OCI-LY3 (cell line): Measurements from ENCODE around the gene GTPBP1.

Source experiments
- EZH2phosphoT487 ChIP-seq: fragments of 200-600 bp; shearing (Covaris generic); IDR thresholded peaks from 2 replicates; pipeline ENCODE4 v1.6.1; 2018; ENCODE audit warnings: antibody characterized with exemption, mixed run types, low read depth
- TF ChIP-seq, protein P1 (sequence below): fragments of 200-600, 300-600 bp; sonication (generic); IDR thresholded peaks from 2 replicates; pipeline ENCODE4 v1.5.1; 2014; ENCODE audit warnings: antibody characterized with exemption, low read length, low read depth

- TF ChIP-seq, protein P1, sequence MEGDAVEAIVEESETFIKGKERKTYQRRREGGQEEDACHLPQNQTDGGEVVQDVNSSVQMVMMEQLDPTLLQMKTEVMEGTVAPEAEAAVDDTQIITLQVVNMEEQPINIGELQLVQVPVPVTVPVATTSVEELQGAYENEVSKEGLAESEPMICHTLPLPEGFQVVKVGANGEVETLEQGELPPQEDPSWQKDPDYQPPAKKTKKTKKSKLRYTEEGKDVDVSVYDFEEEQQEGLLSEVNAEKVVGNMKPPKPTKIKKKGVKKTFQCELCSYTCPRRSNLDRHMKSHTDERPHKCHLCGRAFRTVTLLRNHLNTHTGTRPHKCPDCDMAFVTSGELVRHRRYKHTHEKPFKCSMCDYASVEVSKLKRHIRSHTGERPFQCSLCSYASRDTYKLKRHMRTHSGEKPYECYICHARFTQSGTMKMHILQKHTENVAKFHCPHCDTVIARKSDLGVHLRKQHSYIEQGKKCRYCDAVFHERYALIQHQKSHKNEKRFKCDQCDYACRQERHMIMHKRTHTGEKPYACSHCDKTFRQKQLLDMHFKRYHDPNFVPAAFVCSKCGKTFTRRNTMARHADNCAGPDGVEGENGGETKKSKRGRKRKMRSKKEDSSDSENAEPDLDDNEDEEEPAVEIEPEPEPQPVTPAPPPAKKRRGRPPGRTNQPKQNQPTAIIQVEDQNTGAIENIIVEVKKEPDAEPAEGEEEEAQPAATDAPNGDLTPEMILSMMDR = no peak
- no peak for TF ChIP-seq EZH2phosphoT487
Observed at GRCh38 chr22:38707984-38708383, 2.2 kb downstream of the GTPBP1 start.
